GM21381 (cell line): ENCODE results near the gene FBXL13.
"Not testable (repeated sequence)": the region's sequence is repeated elsewhere in the genome, so short reads cannot be mapped to it uniquely, and the experiment has no call there.

Source experiments
- ATAC-seq: cut with Tn5 transposase; IDR thresholded peaks from one replicate; pipeline ENCODE4 v1.9.1; 2021; ENCODE audit warnings: mild to moderate bottlenecking, moderate library complexity; ENCODE audit not compliant: unreplicated experiment

Gene FBXL13

DNA sequence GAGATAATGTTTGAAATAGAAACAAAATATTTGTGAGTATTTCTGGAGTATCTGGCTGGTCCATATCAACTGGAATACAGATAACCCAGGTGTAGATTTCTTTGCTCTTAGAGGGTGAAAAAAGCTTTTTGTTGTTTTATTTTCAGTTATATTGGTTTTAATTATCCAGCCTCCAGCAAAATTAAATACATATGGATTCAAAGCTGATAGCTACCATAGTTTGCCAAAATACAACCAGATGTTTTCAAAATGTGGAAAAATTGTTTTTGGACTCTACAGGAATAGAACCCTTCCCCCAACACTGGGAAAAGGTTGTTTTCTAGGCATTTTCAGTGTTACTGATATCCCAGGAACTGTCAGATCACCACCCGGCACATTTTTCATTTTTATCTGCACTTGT is 131.7 kb downstream of the FBXL13 start:
- no peak for ATAC-seq

GRCh38 chr7:102942181-102942866 is 132.3 kb downstream of the FBXL13 start:
- no peak for ATAC-seq

GRCh38 chr7:102938679-102939078 is 135.9 kb downstream of the FBXL13 start:
- no peak for ATAC-seq

GRCh38 chr7:102935450-102936115 is 139.0 kb downstream of the FBXL13 start:
- no peak for ATAC-seq

DNA sequence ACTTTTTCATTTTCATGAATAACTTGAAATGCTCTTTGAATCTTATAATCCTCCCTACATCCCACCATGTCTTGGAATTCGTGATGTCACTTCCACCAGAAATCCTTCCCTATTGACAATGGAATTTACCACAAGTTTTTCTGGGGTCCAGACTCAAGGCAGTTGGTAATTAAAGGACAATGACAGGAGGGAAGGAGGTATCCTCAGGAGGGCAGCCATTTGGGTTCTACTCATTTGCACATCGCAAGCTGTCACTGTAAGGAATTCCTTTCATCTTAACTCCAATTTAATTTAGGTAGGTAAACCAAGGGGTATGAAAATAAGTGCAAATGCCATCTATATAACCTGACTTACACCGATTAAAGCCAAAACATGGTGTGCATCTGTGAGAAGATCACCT is 139.9 kb downstream of the FBXL13 start:
- no peak for ATAC-seq

GRCh38 chr7:102934239-102934638 is 140.4 kb downstream of the FBXL13 start:
- no peak for ATAC-seq

GRCh38 chr7:102933763-102934162 is 140.8 kb downstream of the FBXL13 start:
- ATAC-seq: no peak

DNA sequence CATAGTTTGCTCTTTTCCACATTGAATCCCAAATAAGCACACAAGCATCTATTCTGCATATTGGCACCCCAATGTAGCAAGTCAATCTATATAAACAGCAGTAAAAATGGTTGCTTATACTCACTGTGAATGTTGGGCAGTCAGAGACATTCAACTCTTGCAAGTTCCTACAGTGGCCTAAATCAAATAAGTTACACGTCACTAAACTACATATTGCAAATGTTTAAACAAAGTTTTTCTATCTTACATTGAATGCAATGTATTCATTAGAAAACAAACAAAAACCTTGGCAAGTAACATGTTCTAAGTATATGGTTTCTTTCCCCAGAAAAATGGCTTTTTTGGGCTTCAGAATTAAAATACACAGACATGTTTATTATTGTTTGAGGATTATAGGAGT is 142.8 kb downstream of the FBXL13 start:
- no peak for ATAC-seq

GRCh38 chr7:102927312-102927933 is 147.2 kb downstream of the FBXL13 start:
- no peak for ATAC-seq

GRCh38 chr7:102926783-102927140 is 147.8 kb downstream of the FBXL13 start:
- no peak for ATAC-seq

- no peak for ATAC-seq
Observed at GRCh38 chr7:102925976-102926782, 148.4 kb downstream of the FBXL13 start.

- ATAC-seq: no peak
Observed at GRCh38 chr7:102918845-102919244, 155.8 kb downstream of the FBXL13 start.

GRCh38 chr7:102917436-102918353 is 156.9 kb downstream of the FBXL13 start:
- ATAC-seq: no peak

DNA sequence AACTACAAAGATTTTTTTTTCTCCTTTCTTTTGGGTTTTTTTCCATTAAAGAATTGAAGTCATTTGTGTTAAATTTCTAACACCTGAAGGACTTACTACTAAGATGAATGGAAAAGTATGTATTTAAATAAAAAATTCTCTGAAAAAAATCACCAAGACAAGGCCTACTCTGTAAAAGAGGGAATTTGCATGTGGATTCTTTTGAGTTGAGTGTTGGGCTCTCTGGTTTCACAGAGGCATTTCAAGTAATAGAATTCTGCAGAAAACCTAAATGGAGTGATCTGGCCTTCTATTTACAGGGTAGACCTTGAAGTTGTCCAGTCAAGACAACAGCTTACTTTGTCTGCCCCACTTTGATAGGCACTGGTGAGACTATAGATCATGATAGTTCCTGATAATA is 157.7 kb downstream of the FBXL13 start:
- no peak for ATAC-seq

DNA sequence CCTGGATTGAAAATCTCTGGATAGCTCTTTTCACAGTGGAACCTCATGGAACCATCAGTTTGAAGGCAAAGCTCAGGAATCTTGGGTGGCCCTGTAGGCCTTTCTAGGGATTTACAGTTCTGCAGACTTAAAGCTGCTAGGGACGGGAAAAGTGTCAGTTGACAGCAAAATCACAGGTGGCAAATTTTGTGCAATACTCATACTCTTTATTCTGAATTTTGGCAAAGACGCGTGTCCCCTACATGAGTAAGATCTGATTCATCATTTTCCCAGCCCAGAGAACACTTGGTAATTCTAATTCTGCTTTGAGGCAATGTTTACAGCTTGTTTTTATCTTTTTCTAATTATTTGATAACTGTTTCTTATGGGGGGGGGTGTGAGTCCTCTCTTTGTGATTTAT is 158.2 kb downstream of the FBXL13 start:
- ATAC-seq: no peak

DNA sequence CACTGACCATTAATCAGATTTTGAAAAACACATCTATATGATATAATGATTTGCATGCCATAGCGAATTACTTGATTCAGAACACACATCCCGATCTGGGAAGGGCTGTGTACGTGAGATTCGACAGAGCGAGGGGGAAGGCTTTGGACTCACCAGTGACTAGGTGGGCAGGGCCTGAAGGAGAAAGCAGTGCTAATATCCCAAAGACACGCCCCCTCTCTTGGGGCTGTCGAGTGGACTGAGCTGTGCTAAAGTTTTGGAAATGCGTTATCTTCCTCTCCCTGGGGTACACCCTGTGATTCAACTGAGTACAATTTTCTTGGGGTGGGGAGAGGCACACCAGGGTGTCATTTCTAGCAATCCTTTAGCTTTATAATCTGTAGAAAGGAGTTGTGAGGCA is 160.0 kb downstream of the FBXL13 start:
- ATAC-seq: no peak

- no peak for ATAC-seq
Observed at GRCh38 chr7:102913826-102914225, 160.8 kb downstream of the FBXL13 start.

DNA sequence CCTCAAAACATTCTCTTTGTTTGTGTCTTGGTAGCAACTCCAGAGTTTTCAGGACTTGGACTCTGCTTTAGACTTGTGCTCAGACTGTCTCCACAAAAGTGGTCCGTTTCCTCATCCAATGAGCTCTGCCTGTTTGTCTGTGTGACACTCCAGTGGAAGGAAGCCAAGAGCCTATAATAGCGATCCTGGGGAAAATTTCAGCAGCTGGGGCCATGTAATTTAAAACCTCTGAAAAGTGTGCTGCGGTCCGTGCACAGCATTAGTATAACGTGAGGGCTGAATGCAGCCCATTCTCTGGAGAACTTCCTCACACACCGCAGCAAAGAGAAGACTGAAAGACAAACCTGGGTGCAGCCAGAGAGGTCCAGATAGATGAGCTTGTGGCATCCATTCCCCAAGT is 161.9 kb downstream of the FBXL13 start, which contains the start of gene LRRC17:
LRRC17 (plus strand) TSS at position 259 of the 400 bp plus-strand sequence. CDS start 20,914 bp downstream, outside the sequence.
- ATAC-seq: no peak

DNA sequence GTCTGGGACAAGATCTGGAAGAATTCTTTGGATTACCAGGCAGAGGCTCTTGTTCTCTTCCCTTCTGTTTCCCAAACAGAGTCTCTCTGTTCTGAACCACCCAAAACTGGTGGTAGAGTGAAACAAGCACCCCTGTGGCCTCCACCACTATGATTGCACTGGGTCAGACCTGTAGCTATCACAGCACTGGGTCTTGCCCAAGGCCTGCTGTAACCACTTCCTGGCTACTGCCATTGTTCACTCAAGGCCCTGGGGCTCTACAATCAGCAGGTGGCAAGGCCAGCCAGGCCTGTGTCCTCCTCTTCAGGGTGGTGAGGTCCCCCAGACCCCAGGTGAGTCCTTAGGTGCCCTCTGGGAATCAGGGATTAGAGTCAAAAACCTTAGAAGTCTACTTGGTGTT is 165.9 kb downstream of the FBXL13 start:
- no peak for ATAC-seq

GRCh38 chr7:102903576-102903975 is 171.0 kb downstream of the FBXL13 start:
- not testable (repeated sequence) for ATAC-seq
